Lower leg skin (tissue), 4 donors: ENCODE measurements around the gene RNF181. TPM values are rescaled to one million over a fixed set of nuclear protein-coding genes. Genes with fewer than 3 reads are reported as not detected.
"Not testable (repeated sequence)": the region's sequence is repeated elsewhere in the genome, so short reads cannot be mapped to it uniquely, and the experiment has no call there.

Experiments used
- DNase-seq, 2 donors: peaks; one replicate each; pipeline ENCODE4 v3.0.0-alpha.2; 2019; ENCODE audit warnings: low spot score in 2 of 2
- H3K4me3 ChIP-seq: fragments of 200-600 bp; sonication (generic); 2 replicates; pipeline ENCODE4 v1.5.1; 2017; ENCODE audit warnings: mild to moderate bottlenecking, low read depth; ENCODE audit not compliant: poor library complexity, severe bottlenecking
- POLR2A ChIP-seq, 2 donors: fragments of 450-650 bp; IDR thresholded peaks; one replicate each; pipeline ENCODE4 v1.6.1; 2016 to 2017; ENCODE audit warnings: antibody characterized with exemption in 2 of 2, mild to moderate bottlenecking in 1 of 2, moderate library complexity in 1 of 2
- WGBS, 2 donors: methylation state at CpG; one replicate each; pipeline ENCODE4 v1.1.5; 2018; 5-methylcytosine and 5-hydroxymethylcytosine counted together
- intact Hi-C: fragments of 100-400 bp; cut with DNase I; formaldehyde crosslinking; loops from one replicate; pipeline ENCODE4 v1.15.0; 2023; ENCODE audit warnings: low total_unique reads
- total RNA-seq, 4 donors: library from RNA; depleted of rRNA; stranded (reverse); fragments of >200 nt; gene quantifications; one replicate each; pipeline ENCODE4 v1.1.0, GENCODE V29; 2016
- TF ChIP-seq, protein P1 (sequence below), 3 donors: fragments of 450-650 bp; IDR thresholded peaks; one replicate each; pipeline ENCODE4 v1.5.1; 2016; ENCODE audit warnings: antibody characterized with exemption in 3 of 3, mild to moderate bottlenecking in 3 of 3, moderate library complexity in 2 of 3

Gene RNF181
- total RNA-seq, 4 donors from 2014 or later, result 63.1 to 114 (median 107) TPM

DNA sequence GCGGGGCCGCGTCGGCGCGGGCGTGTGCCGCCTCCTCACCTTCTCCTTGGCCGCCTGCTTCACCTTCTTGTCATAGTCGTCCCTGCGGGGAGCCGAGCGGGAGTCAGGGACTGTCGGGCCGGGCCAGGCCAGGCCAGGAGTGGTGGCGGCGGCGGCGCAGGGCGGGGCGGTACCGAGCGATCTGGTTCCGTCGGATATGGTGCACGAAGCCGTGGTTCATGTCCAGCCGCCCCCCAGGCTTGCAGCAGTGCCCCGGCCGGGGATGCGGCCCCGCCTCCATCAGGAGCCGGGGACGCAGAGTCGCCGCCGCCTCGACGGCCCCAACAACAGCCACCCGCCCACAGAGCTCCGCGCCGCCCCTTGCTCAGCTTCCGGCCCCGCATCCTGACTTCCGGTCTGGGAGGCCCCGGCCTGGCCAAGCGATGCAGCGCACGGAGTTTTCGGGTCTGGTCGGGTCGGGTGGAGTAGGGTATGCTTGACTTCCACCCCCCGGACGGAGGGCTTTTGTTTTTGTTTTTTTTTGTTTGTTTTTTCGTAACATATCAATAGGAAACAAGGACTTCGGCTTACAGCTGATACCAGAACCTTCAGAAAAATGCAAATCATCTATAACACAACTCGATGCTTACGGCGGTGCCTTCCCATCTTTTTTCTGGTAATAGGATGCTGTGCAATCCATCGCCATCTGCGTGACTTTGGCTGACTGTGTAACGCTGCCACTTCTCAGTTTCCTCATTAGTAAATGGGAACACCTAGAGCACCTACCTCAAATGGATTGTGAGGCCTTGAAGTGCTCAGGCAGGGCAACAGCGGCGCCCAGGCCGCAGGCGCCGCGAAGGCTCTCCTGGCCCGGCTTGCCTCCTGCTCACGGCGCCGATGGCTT is 16.4 kb downstream of the RNF181 start, which contains the start of gene C2orf68:
Gene C2orf68, minus strand, starts transcription at position 362 of the 883 bp plus-strand sequence. Its CDS starts 82 bp downstream, at position 280.
- DNase-seq, result peak; percentile 88 to 98
- 9 to 13% methylated on average over 49 to 58 of the region's 73 CpGs for WGBS, 2 donors
- no peak for TF ChIP-seq POLR2A (IDR thresholded peaks at IDR 0.05)
- TF ChIP-seq, protein P1, sequence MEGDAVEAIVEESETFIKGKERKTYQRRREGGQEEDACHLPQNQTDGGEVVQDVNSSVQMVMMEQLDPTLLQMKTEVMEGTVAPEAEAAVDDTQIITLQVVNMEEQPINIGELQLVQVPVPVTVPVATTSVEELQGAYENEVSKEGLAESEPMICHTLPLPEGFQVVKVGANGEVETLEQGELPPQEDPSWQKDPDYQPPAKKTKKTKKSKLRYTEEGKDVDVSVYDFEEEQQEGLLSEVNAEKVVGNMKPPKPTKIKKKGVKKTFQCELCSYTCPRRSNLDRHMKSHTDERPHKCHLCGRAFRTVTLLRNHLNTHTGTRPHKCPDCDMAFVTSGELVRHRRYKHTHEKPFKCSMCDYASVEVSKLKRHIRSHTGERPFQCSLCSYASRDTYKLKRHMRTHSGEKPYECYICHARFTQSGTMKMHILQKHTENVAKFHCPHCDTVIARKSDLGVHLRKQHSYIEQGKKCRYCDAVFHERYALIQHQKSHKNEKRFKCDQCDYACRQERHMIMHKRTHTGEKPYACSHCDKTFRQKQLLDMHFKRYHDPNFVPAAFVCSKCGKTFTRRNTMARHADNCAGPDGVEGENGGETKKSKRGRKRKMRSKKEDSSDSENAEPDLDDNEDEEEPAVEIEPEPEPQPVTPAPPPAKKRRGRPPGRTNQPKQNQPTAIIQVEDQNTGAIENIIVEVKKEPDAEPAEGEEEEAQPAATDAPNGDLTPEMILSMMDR (IDR thresholded peaks at IDR 0.05), result no peak
- intact Hi-C loops, result no loop called here
- H3K4me3 ChIP-seq, result peak within 1 kb of the TSS; percentile 84

DNA sequence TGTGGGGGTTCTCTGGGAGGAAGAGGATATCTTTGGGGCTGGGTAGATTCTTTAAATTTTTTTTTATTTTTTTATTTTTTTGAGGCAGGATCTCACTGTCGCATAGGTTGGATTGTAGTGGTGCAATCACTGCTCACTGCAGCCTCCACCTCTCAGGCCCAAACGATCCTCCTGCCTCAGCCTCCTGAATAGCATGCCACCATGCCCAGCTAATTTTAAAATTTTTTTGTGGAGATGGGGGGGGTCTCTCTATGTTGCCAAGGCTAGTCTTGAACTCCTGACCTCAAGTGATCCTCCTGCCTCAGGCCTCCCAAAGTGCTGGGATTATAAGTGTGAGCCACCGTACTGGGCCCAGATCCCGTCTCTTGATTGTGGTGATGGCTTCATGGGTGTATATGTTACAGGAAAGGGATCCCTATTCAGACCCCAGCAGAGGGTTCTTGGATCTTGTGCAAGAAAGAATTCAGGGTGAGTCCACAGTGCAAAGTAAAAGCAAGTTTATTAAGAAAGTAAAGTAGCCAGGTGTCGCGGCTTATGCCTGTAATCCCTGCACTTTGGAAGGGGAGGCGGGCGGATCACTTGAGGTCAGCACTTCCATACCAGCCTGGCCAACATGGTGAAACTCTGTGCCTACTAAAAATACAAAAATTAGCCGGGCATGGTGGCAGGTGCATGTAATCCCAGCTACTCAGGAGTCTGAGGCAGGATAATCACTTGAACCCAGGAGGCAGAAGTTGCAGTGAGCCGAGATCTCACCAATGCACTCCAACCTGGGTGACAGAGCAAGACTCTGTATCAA is 18.4 kb downstream of the RNF181 start:
- H3K4me3 ChIP-seq, result no peak overlapping the region
- WGBS, 2 donors, result 86 to 88% methylated on average over 10 of the region's 10 CpGs
- intact Hi-C loops, result no loop called here
- TF ChIP-seq, protein P1 (IDR thresholded peaks at IDR 0.05), result no peak
- no peak for TF ChIP-seq POLR2A (IDR thresholded peaks at IDR 0.05)
- no peak for DNase-seq

DNA sequence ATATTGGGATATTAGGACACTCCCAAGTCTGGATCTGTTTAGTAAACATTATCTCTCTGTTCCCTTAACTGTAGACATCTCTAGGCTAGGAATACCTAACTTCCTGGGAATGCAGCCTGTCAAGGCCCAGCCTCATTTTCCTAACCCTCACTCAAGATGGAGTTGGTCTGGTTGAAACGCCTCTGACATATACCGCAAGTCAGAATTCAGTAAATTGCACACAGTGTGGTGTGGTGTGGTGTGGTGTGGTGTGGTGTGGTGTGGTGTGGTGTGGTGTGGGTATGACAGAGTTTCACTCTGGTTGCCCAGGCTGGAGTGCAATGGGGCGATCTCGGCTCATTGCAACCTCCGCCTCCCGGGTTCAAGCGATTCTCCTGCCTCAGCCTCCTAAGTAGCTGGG is 19.2 kb downstream of the RNF181 start:
- WGBS, 2 donors, result 95 to 96% methylated on average over 7 of the region's 7 CpGs
- intact Hi-C loops, H3K4me3 ChIP-seq, DNase-seq: not testable (repeated sequence)

DNA sequence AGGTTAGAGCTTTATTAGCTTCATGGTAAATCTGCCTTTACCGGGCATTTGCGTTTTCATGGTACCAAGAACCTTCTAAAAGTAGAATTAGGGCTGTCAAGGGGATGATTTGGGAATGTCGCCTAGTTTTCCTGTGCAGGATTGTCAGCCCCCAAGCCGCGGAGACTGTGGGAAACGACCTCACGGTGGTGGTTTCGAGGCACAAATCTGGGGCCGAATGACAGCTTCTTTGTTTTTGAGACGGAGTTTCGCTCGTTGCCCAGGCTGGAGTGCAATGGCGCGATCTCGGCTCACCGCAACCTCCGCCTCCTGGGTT is 19.8 kb downstream of the RNF181 start:
- DNase-seq, result peak in 1 of 2 donors; percentile 82
- 88 to 89% methylated on average over 17 of the region's 17 CpGs for WGBS, 2 donors
- TF ChIP-seq POLR2A (IDR thresholded peaks at IDR 0.05), result no peak
- TF ChIP-seq, protein P1 (IDR thresholded peaks at IDR 0.05), result no peak
- intact Hi-C loops, result no loop called here
- no peak overlapping the region for H3K4me3 ChIP-seq

DNA sequence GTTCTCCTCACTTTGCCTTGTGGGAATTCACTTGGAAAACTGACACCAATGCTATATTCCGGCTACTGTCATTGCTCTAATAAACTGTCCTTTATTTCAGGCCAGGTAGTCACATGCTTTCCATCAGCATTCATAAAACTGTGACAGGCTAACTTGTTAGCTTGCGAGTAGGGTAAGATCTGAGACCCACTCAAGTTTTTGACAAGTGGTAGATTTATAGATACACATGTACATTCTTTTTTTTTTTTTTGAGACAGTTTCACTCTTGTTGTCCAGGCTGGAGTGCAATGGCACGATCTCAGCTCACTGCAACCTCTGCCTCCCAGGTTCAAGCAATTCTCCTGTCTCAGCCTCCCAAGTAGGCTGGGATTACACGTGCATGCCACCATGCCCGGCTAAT is 22.2 kb downstream of the RNF181 start:
- 82 to 86% methylated on average over 5 of the region's 5 CpGs for WGBS, 2 donors
- H3K4me3 ChIP-seq, DNase-seq, intact Hi-C loops: not testable (repeated sequence)

DNA sequence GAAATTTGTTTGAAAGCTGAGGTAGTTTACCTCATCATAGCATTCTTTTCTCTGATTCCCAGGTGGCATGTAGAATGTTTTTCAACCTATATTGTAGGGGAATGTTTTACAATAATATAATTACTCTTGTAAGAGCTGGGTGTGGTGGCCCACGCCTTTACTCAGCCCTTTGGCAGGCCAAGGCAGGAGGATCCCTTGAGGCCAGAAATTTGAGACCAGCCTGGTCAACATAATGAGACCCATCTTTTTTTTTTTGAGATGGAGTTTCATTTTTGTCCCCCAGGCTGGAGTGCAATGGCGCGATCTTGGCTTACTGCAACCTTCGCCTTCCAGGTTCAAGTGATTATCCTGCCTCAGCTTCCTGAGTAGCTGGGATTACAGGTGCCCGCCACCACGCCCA is 24.1 kb downstream of the RNF181 start:
- WGBS, 2 donors, result 74% methylated on average over 6 of the region's 6 CpGs
- intact Hi-C loops, result no loop called here
- TF ChIP-seq, protein P1 (IDR thresholded peaks at IDR 0.05), result no peak
- no peak for TF ChIP-seq POLR2A (IDR thresholded peaks at IDR 0.05)
- no peak overlapping the region for H3K4me3 ChIP-seq
- no peak for DNase-seq
